ENCODE results near the gene USP54.

The USP54 gene

DNA sequence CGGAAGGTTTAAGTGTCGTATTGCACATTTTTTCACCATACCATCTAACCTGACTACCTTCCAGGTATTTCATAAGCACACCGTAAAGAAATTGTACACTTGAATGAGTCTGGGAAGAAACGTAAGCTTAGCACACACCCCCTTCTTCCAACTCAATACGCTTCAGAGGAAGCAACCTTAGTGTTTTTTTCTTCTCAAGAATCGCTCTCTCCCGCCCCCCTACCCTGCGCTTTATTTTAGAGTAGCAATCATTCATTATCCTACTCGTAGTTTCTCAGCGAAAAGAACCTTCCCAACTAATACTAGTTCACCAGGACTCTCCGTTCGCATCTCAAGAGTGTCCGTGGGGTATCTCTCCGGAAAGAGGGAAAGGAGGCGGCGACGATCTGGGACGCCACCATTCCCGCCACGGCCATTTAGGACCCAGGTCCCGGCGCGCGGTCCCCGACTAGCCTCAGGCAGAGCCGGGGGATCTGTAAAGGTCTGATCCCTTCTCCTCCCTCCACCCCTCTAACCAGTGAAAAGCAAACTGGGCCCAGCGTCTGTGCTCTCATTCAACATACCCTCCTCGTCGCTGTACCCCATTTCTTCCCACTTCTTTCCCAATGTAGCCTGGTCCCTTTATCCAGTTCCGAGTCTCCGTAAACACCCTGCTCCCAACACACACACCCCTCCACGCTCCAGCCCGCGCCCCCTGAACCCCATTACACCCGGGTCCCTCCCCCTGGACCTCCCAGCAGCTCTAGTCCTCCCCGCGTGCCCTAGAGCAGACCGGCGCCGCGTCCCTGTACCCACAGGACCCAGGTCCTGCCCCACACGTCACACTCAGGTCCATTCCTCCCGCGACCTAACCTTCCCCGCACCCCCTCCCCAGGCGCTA lies 34.1 kb upstream of the USP54 start (continued):
- TF ChIP-seq, protein P1, sequence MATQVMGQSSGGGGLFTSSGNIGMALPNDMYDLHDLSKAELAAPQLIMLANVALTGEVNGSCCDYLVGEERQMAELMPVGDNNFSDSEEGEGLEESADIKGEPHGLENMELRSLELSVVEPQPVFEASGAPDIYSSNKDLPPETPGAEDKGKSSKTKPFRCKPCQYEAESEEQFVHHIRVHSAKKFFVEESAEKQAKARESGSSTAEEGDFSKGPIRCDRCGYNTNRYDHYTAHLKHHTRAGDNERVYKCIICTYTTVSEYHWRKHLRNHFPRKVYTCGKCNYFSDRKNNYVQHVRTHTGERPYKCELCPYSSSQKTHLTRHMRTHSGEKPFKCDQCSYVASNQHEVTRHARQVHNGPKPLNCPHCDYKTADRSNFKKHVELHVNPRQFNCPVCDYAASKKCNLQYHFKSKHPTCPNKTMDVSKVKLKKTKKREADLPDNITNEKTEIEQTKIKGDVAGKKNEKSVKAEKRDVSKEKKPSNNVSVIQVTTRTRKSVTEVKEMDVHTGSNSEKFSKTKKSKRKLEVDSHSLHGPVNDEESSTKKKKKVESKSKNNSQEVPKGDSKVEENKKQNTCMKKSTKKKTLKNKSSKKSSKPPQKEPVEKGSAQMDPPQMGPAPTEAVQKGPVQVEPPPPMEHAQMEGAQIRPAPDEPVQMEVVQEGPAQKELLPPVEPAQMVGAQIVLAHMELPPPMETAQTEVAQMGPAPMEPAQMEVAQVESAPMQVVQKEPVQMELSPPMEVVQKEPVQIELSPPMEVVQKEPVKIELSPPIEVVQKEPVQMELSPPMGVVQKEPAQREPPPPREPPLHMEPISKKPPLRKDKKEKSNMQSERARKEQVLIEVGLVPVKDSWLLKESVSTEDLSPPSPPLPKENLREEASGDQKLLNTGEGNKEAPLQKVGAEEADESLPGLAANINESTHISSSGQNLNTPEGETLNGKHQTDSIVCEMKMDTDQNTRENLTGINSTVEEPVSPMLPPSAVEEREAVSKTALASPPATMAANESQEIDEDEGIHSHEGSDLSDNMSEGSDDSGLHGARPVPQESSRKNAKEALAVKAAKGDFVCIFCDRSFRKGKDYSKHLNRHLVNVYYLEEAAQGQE (tag by site-specific recombination; IDR thresholded peaks at IDR 0.05): peak; percentile 56; the same call in 1 of the 2 replicates
- TF ChIP-seq ZNF423 (tag by site-specific recombination; IDR thresholded peaks at IDR 0.05) (0 out of 2 replicates have a peak, but pooled peaks have one; percentile 38), ZXDB (tag by site-specific recombination; IDR thresholded peaks at IDR 0.05) (peak; percentile 8), ZNF664 (tag by site-specific recombination; IDR thresholded peaks at IDR 0.05) (peak; percentile 14; the same call in 1 of the 2 replicates), GLIS2 (tag by site-specific recombination; IDR thresholded peaks at IDR 0.05) (peak; percentile 94), ZNF239 (tag by site-specific recombination; IDR thresholded peaks at IDR 0.05) (0 out of 2 replicates have a peak, but pooled peaks have one; percentile 29), ZBTB20 (tag by site-specific recombination; IDR thresholded peaks at IDR 0.05) (peak; percentile 79), ZFP69B (tag by site-specific recombination; IDR thresholded peaks at IDR 0.05) (peak; percentile 73), ZNF350 (tag by site-specific recombination; IDR thresholded peaks at IDR 0.05) (no peak), ZNF777 (tag by site-specific recombination; IDR thresholded peaks at IDR 0.05; ENCODE audit: borderline replicate concordance) (0 out of 2 replicates have a peak, but pooled peaks have one; percentile 66), ZNF416 (tag by site-specific recombination; IDR thresholded peaks at IDR 0.05) (no peak), ZBTB1 (tag by site-specific recombination; IDR thresholded peaks at IDR 0.05) (peak; percentile 55; the same call in 1 of the 2 replicates)
- TF ChIP-seq, protein P2, sequence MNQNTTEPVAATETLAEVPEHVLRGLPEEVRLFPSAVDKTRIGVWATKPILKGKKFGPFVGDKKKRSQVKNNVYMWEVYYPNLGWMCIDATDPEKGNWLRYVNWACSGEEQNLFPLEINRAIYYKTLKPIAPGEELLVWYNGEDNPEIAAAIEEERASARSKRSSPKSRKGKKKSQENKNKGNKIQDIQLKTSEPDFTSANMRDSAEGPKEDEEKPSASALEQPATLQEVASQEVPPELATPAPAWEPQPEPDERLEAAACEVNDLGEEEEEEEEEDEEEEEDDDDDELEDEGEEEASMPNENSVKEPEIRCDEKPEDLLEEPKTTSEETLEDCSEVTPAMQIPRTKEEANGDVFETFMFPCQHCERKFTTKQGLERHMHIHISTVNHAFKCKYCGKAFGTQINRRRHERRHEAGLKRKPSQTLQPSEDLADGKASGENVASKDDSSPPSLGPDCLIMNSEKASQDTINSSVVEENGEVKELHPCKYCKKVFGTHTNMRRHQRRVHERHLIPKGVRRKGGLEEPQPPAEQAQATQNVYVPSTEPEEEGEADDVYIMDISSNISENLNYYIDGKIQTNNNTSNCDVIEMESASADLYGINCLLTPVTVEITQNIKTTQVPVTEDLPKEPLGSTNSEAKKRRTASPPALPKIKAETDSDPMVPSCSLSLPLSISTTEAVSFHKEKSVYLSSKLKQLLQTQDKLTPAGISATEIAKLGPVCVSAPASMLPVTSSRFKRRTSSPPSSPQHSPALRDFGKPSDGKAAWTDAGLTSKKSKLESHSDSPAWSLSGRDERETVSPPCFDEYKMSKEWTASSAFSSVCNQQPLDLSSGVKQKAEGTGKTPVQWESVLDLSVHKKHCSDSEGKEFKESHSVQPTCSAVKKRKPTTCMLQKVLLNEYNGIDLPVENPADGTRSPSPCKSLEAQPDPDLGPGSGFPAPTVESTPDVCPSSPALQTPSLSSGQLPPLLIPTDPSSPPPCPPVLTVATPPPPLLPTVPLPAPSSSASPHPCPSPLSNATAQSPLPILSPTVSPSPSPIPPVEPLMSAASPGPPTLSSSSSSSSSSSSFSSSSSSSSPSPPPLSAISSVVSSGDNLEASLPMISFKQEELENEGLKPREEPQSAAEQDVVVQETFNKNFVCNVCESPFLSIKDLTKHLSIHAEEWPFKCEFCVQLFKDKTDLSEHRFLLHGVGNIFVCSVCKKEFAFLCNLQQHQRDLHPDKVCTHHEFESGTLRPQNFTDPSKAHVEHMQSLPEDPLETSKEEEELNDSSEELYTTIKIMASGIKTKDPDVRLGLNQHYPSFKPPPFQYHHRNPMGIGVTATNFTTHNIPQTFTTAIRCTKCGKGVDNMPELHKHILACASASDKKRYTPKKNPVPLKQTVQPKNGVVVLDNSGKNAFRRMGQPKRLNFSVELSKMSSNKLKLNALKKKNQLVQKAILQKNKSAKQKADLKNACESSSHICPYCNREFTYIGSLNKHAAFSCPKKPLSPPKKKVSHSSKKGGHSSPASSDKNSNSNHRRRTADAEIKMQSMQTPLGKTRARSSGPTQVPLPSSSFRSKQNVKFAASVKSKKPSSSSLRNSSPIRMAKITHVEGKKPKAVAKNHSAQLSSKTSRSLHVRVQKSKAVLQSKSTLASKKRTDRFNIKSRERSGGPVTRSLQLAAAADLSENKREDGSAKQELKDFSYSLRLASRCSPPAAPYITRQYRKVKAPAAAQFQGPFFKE (tag by site-specific recombination; IDR thresholded peaks at IDR 0.05; ENCODE audit: borderline replicate concordance): no peak
- TF ChIP-seq, protein P3, sequence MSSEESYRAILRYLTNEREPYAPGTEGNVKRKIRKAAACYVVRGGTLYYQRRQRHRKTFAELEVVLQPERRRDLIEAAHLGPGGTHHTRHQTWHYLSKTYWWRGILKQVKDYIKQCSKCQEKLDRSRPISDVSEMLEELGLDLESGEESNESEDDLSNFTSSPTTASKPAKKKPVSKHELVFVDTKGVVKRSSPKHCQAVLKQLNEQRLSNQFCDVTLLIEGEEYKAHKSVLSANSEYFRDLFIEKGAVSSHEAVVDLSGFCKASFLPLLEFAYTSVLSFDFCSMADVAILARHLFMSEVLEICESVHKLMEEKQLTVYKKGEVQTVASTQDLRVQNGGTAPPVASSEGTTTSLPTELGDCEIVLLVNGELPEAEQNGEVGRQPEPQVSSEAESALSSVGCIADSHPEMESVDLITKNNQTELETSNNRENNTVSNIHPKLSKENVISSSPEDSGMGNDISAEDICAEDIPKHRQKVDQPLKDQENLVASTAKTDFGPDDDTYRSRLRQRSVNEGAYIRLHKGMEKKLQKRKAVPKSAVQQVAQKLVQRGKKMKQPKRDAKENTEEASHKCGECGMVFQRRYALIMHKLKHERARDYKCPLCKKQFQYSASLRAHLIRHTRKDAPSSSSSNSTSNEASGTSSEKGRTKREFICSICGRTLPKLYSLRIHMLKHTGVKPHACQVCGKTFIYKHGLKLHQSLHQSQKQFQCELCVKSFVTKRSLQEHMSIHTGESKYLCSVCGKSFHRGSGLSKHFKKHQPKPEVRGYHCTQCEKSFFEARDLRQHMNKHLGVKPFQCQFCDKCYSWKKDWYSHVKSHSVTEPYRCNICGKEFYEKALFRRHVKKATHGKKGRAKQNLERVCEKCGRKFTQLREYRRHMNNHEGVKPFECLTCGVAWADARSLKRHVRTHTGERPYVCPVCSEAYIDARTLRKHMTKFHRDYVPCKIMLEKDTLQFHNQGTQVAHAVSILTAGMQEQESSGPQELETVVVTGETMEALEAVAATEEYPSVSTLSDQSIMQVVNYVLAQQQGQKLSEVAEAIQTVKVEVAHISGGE (tag by site-specific recombination; conservative IDR thresholded peaks at IDR 0.05; ENCODE audit: low read depth): peak; percentile 45; the same call in 1 of the 2 replicates
- TF ChIP-seq, protein P4, sequence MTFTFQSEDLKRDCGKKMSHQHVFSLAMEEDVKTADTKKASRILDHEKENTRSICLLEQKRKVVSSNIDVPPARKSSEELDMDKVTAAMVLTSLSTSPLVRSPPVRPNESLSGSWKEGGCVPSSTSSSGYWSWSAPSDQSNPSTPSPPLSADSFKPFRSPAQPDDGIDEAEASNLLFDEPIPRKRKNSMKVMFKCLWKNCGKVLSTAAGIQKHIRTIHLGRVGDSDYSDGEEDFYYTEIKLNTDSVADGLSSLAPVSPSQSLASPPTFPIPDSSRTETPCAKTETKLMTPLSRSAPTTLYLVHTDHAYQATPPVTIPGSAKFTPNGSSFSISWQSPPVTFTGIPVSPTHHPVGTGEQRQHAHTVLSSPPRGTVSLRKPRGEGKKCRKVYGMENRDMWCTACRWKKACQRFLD (tag by site-specific recombination; IDR thresholded peaks at IDR 0.05): no peak
- TF ChIP-seq, protein P5, sequence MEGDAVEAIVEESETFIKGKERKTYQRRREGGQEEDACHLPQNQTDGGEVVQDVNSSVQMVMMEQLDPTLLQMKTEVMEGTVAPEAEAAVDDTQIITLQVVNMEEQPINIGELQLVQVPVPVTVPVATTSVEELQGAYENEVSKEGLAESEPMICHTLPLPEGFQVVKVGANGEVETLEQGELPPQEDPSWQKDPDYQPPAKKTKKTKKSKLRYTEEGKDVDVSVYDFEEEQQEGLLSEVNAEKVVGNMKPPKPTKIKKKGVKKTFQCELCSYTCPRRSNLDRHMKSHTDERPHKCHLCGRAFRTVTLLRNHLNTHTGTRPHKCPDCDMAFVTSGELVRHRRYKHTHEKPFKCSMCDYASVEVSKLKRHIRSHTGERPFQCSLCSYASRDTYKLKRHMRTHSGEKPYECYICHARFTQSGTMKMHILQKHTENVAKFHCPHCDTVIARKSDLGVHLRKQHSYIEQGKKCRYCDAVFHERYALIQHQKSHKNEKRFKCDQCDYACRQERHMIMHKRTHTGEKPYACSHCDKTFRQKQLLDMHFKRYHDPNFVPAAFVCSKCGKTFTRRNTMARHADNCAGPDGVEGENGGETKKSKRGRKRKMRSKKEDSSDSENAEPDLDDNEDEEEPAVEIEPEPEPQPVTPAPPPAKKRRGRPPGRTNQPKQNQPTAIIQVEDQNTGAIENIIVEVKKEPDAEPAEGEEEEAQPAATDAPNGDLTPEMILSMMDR (tag by site-specific recombination; IDR thresholded peaks at IDR 0.05): peak; percentile 55
- TF ChIP-seq, protein P6, sequence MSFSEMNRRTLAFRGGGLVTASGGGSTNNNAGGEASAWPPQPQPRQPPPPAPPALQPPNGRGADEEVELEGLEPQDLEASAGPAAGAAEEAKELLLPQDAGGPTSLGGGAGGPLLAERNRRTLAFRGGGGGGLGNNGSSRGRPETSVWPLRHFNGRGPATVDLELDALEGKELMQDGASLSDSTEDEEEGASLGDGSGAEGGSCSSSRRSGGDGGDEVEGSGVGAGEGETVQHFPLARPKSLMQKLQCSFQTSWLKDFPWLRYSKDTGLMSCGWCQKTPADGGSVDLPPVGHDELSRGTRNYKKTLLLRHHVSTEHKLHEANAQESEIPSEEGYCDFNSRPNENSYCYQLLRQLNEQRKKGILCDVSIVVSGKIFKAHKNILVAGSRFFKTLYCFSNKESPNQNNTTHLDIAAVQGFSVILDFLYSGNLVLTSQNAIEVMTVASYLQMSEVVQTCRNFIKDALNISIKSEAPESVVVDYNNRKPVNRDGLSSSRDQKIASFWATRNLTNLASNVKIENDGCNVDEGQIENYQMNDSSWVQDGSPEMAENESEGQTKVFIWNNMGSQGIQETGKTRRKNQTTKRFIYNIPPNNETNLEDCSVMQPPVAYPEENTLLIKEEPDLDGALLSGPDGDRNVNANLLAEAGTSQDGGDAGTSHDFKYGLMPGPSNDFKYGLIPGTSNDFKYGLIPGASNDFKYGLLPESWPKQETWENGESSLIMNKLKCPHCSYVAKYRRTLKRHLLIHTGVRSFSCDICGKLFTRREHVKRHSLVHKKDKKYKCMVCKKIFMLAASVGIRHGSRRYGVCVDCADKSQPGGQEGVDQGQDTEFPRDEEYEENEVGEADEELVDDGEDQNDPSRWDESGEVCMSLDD (tag by site-specific recombination; IDR thresholded peaks at IDR 0.05): peak; percentile 99
- TF ChIP-seq, protein P7, sequence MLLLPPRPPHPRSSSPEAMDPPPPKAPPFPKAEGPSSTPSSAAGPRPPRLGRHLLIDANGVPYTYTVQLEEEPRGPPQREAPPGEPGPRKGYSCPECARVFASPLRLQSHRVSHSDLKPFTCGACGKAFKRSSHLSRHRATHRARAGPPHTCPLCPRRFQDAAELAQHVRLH (tag by site-specific recombination; IDR thresholded peaks at IDR 0.05): 0 out of 2 replicates have a peak, but pooled peaks have one; percentile 42

Measured in HEK293 (cell line).